ENCODE results near the gene PRDM11.
A peak's percentile ranks its signal among the peaks of the same experiment; 100 is the strongest.

PRDM11 gene

GRCh38 chr11:45270946-45271716 is 124.7 kb downstream of the PRDM11 start:
- no peak for DNase-seq

GRCh38 chr11:45272701-45273100 is 126.3 kb downstream of the PRDM11 start:
- DNase-seq, result no peak

GRCh38 chr11:45273509-45273908 is 127.1 kb downstream of the PRDM11 start:
- DNase-seq, result no peak

GRCh38 chr11:45274206-45274605 is 127.8 kb downstream of the PRDM11 start:
- DNase-seq, result no peak

GRCh38 chr11:45275828-45276227 is 129.4 kb downstream of the PRDM11 start:
- DNase-seq, result no peak

GRCh38 chr11:45278714-45279113 is 132.3 kb downstream of the PRDM11 start:
- no peak for DNase-seq

GRCh38 chr11:45279645-45280044 is 133.2 kb downstream of the PRDM11 start:
- DNase-seq, result no peak

- peak in 1 of 2 donors; percentile 7 for DNase-seq
Observed at GRCh38 chr11:45280449-45280848, 134.0 kb downstream of the PRDM11 start.

GRCh38 chr11:45282081-45282480 is 135.6 kb downstream of the PRDM11 start:
- DNase-seq, result no peak
